Frontal cortex (tissue), 4 donors: ENCODE measurements around the gene BACH1. TPM values are rescaled to one million over a fixed set of nuclear protein-coding genes. Genes with fewer than 3 reads are reported as not detected.
"Not testable (repeated sequence)": the region's sequence is repeated elsewhere in the genome, so short reads cannot be mapped to it uniquely, and the experiment has no call there.

Source experiments
- DNase-seq, 2 donors: peaks; one replicate each; pipeline ENCODE4 v3.0.0; 2012; ENCODE audit warnings: low spot score in 2 of 2
- FAIRE-seq: peaks from 2 replicates; lab custom pipeline; 2012; peaks lifted over from hg19 to GRCh38; lab: Jason Lieb, UNC
- total RNA-seq: library from RNA; depleted of rRNA; stranded (reverse); fragments of >200 nt; gene quantifications from one replicate; pipeline ENCODE4 v1.2.3, GENCODE V29; 2014
- donor health status: control.
- donor health status: control.
- donor health status: control.

BACH1 gene
- total RNA-seq = 136 TPM

- FAIRE-seq (no peak), DNase-seq (peak; percentile 97 to 98)
Observed at GRCh38 chr21:29298348-29299045, at the start of gene BACH1. BACH1 (plus strand) TSS chr21:29298922; CDS start chr21:29321281, 22,359 bp downstream.

DNA sequence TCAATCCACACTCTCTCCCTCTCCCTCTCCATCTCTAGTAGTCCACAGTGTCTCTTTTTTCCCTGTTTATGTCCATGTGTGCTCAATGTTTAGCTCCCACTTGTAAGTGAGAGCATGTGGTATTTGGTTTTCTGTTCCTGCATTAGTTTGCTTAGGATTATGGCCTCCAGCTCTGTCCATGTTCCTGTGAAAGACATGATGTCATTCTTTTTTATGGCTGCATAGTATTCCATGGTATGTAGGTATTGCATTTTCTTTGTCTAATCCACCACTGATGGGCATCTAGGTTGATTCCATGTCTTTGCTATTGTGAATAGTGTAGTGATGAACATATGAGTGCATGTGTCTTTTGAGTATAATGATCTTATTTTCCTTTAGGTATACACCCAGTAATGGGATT lies 49.4 kb upstream of the BACH1 start:
- DNase-seq, FAIRE-seq: not testable (repeated sequence)

DNA sequence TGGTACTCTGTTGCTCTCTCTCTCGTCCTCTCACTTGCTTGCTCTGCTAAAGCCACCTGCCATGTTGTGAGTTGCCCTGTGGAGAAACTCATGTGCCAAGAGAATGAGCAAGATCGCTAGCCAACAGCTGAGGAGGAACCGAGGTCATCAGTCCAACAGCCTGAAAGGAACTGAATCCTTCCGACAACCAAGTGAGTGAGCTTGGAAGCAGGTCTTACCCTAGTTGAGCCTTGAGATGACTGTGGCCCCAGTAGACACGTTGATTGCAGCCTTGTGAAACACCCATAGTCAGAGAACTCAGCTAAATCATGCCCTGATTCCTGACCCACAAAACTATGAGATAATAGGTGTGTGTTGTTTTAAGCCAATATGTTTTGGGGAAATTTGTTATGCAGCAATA lies 48.1 kb upstream of the BACH1 start:
- DNase-seq = no peak

GRCh38 chr21:29253861-29254260 lies 44.9 kb upstream of the BACH1 start:
- FAIRE-seq, DNase-seq: not testable (repeated sequence)

More for the DNA sequence above, 48.1 kb upstream of the BACH1 start:
- no peak for FAIRE-seq

- no peak for DNase-seq
- FAIRE-seq = no peak
Observed at GRCh38 chr21:29254550-29254949, 44.2 kb upstream of the BACH1 start.

DNA sequence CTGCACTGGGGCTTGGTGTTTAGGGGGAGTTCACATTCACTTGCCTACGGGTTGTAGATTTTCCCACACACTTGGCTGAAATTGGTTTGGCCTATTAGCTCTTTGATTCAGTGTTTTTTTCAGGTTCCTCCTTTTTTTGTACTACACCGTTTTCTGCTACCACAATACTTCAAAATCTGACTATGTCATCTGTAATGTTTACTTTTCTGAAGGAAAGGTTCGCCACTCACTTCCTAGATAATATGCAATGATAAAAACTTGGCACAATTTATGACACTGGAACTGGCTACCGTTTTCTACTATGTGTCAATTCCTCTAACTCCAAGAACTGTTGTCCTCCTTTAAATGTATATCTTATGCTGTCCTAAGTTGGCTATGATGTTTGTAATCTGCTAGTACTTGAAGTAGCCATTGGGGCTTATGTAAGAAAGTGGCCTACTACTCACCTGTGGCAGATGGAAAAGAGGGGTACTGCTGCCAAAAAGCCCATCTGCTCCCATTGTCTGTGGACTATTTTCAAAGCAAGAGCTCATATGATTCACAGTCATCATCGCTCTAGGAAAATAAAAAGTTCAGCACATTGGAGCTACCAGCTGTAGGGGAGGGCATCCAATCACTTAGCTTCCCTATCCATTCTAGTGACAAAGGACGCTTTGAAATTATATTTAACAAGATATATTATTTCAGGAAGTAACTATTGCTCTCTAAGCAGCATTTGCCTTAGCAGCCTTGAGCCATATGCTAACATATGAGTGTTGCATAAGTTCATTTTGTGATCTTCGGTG lies 42.4 kb upstream of the BACH1 start:
- DNase-seq (no peak), FAIRE-seq (no peak)

GRCh38 chr21:29257701-29258100 lies 41.0 kb upstream of the BACH1 start:
- DNase-seq (no peak), FAIRE-seq (no peak)

GRCh38 chr21:29258626-29259338 lies 39.9 kb upstream of the BACH1 start:
- FAIRE-seq (no peak), DNase-seq (no peak)

DNA sequence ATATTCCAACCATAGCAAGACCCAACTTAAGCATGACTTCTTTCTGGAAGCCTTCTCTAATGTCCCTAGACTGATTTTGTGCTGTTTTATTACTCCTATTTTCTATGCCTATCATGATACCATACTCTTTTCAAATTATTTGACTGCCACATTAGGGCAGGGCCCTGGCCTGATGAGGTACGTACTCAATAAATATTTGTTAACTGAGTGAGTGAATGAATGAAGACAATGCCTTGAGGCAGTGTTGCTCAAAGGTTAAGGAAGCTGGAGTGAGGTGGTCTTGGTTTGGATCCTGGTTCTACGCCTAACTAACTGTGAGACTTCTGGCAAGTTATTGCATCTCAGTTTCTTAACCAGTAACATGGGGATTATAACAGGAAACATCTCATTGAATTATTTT lies 38.3 kb upstream of the BACH1 start:
- DNase-seq = no peak
- no peak for FAIRE-seq

- DNase-seq (no peak), FAIRE-seq (no peak)
Observed at GRCh38 chr21:29261555-29262540, 36.9 kb upstream of the BACH1 start.

DNA sequence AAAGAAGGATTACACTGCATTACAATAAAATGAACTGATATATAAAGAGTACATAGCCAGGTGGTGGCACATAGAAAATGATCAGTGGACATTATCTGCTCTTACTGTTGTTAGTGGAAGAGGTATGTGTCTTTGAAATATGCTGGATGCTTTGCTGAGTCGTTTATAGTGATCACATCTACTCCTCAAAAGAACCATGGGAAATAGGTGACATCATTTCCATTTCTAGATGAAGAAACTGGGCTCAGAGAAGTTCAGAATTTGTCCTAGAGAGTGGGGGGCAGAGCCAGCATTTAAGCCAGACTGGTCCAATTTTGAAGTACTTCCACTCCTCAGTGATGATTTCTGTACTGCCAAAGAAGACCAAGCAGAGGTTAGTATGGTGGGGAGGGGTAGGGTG lies 34.0 kb upstream of the BACH1 start:
- no peak for FAIRE-seq
- no peak for DNase-seq

DNA sequence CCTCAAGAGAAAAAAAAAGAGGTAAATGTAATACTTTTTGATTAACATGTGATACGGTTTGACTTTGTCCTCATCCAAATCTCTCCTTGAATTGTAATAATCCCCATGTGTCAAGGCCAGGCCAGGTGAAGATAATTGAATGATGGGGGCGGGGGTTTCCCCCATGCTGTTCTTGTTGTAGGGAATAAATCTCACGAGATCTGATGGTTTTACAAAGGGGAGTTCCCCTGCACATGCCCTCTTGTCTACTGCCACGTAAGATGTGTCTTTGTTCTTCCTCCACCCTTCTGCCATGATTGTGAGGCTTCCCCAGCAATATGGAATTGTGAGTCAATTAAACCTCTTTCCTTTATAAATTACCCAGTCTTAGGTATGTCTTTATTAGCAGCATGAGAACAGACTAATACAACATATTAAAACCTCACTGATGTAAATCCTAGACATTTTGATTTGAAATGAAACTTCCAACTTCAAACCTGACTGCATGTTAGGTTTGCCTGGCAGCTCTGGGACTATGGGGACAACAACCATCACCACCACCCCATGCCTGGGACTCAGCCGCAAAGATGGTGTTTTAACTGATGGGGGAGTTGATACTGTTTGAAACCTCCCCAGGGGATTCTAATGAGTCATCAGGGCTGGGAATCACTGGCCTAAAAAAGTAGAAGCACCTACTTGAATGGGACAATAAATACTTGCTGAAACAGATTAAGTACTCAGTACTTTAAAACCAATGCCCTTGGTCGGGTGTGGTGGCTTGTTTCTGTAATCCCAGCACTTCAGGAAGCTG lies 32.8 kb upstream of the BACH1 start:
- DNase-seq (no peak), FAIRE-seq (no peak)

GRCh38 chr21:29267666-29268065 lies 31.1 kb upstream of the BACH1 start:
- DNase-seq = no peak
- FAIRE-seq = no peak

GRCh38 chr21:29271927-29272333 lies 26.8 kb upstream of the BACH1 start:
- no peak for FAIRE-seq
- no peak for DNase-seq

GRCh38 chr21:29277442-29277841 lies 21.3 kb upstream of the BACH1 start:
- no peak for DNase-seq
- no peak for FAIRE-seq

DNA sequence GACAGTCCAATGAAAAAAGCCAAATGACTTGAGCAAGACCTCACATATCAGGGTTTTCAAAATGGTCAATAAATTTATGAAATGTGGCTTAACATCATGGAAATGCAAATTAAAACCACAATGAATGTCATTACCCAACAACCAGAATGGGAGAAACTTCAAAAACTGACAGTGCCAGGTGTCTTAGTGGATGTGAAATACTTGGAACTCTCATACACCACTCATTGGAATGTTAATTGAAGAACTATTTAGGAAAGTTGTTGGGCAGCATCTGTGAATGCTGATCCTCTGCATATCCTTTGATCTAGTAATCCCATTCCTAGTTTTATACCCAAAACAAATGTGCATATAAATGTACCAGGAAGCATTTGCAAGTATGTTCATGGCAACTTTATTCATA lies 19.2 kb upstream of the BACH1 start:
- FAIRE-seq = no peak
- DNase-seq = no peak

DNA sequence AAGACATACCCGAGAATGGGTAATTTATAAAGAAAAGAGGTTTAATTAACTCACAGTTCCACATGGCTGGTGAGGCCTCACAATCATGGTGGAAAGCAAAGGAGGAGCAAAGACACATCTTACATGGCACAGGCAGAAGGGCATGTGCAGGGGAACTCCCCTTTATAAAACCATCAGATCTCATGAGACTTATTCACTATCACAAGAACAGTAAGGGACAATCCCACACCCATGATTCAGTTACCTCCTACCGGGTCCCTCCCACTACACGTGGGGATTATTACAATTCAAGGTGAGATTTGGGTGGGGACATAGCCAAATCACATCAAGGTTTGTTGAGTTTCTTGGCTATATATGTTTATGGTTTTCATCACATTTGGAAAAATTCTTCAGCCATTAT lies 16.9 kb upstream of the BACH1 start:
- not testable (repeated sequence) for FAIRE-seq, DNase-seq

DNA sequence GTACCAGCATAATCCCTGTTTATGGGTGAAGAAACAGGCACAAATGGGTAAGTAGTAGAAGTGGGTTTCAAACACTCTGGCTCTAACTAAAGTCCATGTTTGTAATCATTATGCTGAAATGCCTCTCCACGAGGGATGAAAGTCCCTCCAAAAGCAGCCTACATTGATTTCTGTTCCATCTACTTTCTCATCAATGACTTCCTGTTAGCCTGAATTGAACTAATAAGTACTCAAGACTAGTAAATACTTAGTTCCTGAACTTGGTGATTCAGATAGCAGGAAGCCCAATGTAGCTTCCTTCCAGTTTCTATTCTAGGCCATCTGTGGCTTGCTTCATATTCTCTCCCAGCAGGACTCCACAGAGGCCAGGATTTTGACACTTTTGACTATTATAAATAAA lies 11.3 kb upstream of the BACH1 start:
- FAIRE-seq = no peak

GRCh38 chr21:29288239-29288638 lies 10.5 kb upstream of the BACH1 start:
- no peak for DNase-seq
- no peak for FAIRE-seq

More for the DNA sequence above, 11.3 kb upstream of the BACH1 start:
- no peak for DNase-seq
